Liver (tissue), 3 donors: ENCODE measurements around the gene RAB3C.

Source experiments
- FOXA1 ChIP-seq: IDR thresholded peaks from 2 replicates; pipeline ENCODE4 v1.6.1; 2016; ENCODE audit warnings: antibody characterized with exemption
- GABPA ChIP-seq, 2 donors: IDR thresholded peaks in 1 of 2; conservative IDR thresholded peaks in 1 of 2; 2 replicates each; pipeline ENCODE4 v1.6.1; 2016; ENCODE audit warnings: antibody characterized with exemption in 2 of 2, mild to moderate bottlenecking in 1 of 2, moderate library complexity in 1 of 2
- JUND ChIP-seq, 2 donors: IDR thresholded peaks; 2 replicates each; pipeline ENCODE4 v1.6.1; 2016; ENCODE audit warnings: antibody characterized with exemption in 2 of 2
- RAD21 ChIP-seq, 2 donors: IDR thresholded peaks; 2 replicates each; pipeline ENCODE4 v1.6.1; 2016; ENCODE audit warnings: antibody characterized with exemption in 2 of 2, mild to moderate bottlenecking in 2 of 2
- TAF1 ChIP-seq: conservative IDR thresholded peaks from 2 replicates; pipeline ENCODE4 v1.6.1; 2016; ENCODE audit warnings: antibody characterized with exemption, mild to moderate bottlenecking
- TF ChIP-seq, protein P1 (sequence below): IDR thresholded peaks from 2 replicates; pipeline ENCODE4 v1.6.1; 2016; ENCODE audit warnings: antibody characterized with exemption
- TF ChIP-seq, protein P2 (sequence below): fragments of 150-350 bp; IDR thresholded peaks from 2 replicates; pipeline ENCODE4 v1.5.1; 2017; ENCODE audit warnings: improper control_type of control experiment, low read depth, low read length; ENCODE audit not compliant: missing input control
- TF ChIP-seq, protein P3 (sequence below): IDR thresholded peaks from 2 replicates; pipeline ENCODE4 v1.6.1; 2016; ENCODE audit warnings: antibody characterized with exemption, mild to moderate bottlenecking
- TF ChIP-seq, protein P4 (sequence below): IDR thresholded peaks from 2 replicates; pipeline ENCODE4 v1.6.1; 2016; ENCODE audit warnings: antibody characterized with exemption
- donor health status: healthy.
- donor health status: healthy.

DNA sequence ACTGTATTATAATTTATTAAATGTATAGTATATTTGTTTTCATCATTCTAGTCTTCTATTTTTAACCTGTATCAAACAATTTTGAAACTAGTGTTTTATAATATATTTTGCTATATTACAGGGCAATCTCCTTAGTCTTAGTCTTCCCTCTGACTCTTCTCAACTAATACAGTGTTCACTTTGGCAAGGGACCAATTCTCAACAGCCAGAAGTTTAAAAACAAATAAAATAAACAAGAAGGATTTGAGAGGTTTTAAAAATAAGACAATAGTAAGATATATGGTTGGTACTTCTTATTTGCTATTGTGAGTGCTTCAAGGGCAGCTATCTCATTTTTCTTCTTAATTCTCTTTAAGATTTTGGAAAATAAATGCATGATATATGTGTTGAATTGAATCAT is 167.2 kb downstream of the RAB3C start:
- TF ChIP-seq, protein P1, sequence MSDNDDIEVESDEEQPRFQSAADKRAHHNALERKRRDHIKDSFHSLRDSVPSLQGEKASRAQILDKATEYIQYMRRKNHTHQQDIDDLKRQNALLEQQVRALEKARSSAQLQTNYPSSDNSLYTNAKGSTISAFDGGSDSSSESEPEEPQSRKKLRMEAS: no peak
- TF ChIP-seq TAF1: no peak
- TF ChIP-seq, protein P2, sequence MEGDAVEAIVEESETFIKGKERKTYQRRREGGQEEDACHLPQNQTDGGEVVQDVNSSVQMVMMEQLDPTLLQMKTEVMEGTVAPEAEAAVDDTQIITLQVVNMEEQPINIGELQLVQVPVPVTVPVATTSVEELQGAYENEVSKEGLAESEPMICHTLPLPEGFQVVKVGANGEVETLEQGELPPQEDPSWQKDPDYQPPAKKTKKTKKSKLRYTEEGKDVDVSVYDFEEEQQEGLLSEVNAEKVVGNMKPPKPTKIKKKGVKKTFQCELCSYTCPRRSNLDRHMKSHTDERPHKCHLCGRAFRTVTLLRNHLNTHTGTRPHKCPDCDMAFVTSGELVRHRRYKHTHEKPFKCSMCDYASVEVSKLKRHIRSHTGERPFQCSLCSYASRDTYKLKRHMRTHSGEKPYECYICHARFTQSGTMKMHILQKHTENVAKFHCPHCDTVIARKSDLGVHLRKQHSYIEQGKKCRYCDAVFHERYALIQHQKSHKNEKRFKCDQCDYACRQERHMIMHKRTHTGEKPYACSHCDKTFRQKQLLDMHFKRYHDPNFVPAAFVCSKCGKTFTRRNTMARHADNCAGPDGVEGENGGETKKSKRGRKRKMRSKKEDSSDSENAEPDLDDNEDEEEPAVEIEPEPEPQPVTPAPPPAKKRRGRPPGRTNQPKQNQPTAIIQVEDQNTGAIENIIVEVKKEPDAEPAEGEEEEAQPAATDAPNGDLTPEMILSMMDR: no peak
- TF ChIP-seq, protein P3, sequence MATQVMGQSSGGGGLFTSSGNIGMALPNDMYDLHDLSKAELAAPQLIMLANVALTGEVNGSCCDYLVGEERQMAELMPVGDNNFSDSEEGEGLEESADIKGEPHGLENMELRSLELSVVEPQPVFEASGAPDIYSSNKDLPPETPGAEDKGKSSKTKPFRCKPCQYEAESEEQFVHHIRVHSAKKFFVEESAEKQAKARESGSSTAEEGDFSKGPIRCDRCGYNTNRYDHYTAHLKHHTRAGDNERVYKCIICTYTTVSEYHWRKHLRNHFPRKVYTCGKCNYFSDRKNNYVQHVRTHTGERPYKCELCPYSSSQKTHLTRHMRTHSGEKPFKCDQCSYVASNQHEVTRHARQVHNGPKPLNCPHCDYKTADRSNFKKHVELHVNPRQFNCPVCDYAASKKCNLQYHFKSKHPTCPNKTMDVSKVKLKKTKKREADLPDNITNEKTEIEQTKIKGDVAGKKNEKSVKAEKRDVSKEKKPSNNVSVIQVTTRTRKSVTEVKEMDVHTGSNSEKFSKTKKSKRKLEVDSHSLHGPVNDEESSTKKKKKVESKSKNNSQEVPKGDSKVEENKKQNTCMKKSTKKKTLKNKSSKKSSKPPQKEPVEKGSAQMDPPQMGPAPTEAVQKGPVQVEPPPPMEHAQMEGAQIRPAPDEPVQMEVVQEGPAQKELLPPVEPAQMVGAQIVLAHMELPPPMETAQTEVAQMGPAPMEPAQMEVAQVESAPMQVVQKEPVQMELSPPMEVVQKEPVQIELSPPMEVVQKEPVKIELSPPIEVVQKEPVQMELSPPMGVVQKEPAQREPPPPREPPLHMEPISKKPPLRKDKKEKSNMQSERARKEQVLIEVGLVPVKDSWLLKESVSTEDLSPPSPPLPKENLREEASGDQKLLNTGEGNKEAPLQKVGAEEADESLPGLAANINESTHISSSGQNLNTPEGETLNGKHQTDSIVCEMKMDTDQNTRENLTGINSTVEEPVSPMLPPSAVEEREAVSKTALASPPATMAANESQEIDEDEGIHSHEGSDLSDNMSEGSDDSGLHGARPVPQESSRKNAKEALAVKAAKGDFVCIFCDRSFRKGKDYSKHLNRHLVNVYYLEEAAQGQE: no peak
- TF ChIP-seq, protein P4, sequence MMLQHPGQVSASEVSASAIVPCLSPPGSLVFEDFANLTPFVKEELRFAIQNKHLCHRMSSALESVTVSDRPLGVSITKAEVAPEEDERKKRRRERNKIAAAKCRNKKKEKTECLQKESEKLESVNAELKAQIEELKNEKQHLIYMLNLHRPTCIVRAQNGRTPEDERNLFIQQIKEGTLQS: no peak
- no peak for TF ChIP-seq GABPA (IDR thresholded peaks at IDR 0.05 in 1 of 2, conservative IDR thresholded peaks at IDR 0.05 in 1 of 2)
- no peak for TF ChIP-seq JUND (IDR thresholded peaks at IDR 0.05)
- TF ChIP-seq RAD21 (IDR thresholded peaks at IDR 0.05): no peak
- no peak for TF ChIP-seq FOXA1
